ENCODE results near the gene NOL12. TPM values are rescaled to one million over a fixed set of nuclear protein-coding genes. Genes with fewer than 3 reads are reported as not detected.

The NOL12 gene
- total RNA-seq, 3 donors from 2014 or later = 24.5 to 29.4 (median 24.6) TPM

GRCh38 chr22:37726241-37726887 lies 40.2 kb downstream of the NOL12 start:
- TF ChIP-seq POLR2AphosphoS5 (IDR thresholded peaks at IDR 0.05) (no peak), POLR2A (IDR thresholded peaks at IDR 0.05) (no peak)
- H3K9me3 ChIP-seq = no peaks in the 10 kb centered on the region
- H3K27ac ChIP-seq = no peak overlapping the region
- no peaks in the 10 kb centered on the region for H3K36me3 ChIP-seq
- no peak overlapping the region for H3K4me3 ChIP-seq
- intact Hi-C loops (cut with DNase I; ENCODE audit: low total_unique reads) = no loop called here
- no peaks in the 10 kb centered on the region for H3K27me3 ChIP-seq
- H3K4me1 ChIP-seq = no peaks in the 10 kb centered on the region
- DNase-seq (ENCODE audit: low spot score in 2 of 2) = no peak

GRCh38 chr22:37728620-37729019 lies 42.5 kb downstream of the NOL12 start:
- DNase-seq (ENCODE audit: low spot score in 2 of 2) = no peak
- Histone ChIP-seq H3K27ac (peak overlapping the region in 1 of 2 donors; percentile 60), H3K36me3 (no peaks in the 10 kb centered on the region), H3K4me3 (no peak overlapping the region), H3K27me3 (no peaks in the 10 kb centered on the region), H3K9me3 (no peaks in the 10 kb centered on the region), H3K4me1 (no peaks in the 10 kb centered on the region)
- TF ChIP-seq POLR2AphosphoS5 (IDR thresholded peaks at IDR 0.05) (no peak), CTCF (IDR thresholded peaks at IDR 0.05) (no peak), POLR2A (IDR thresholded peaks at IDR 0.05) (no peak)
- intact Hi-C loops (cut with DNase I; ENCODE audit: low total_unique reads) = no loop called here

- H3K4me1 ChIP-seq = no peaks in the 10 kb centered on the region
- H3K9me3 ChIP-seq = no peaks in the 10 kb centered on the region
- no peak for DNase-seq (ENCODE audit: low spot score in 2 of 2)
- H3K27ac ChIP-seq = peak overlapping the region in 1 of 2 donors; percentile 30
- H3K27me3 ChIP-seq = no peaks in the 10 kb centered on the region
- no peak overlapping the region for H3K4me3 ChIP-seq
- TF ChIP-seq POLR2A (IDR thresholded peaks at IDR 0.05) (no peak), POLR2AphosphoS5 (IDR thresholded peaks at IDR 0.05) (no peak), CTCF (IDR thresholded peaks at IDR 0.05) (no peak)
- no peaks in the 10 kb centered on the region for H3K36me3 ChIP-seq
- intact Hi-C loops (cut with DNase I; ENCODE audit: low total_unique reads) = no loop called here
Measured at GRCh38 chr22:37731804-37732471, 45.8 kb downstream of the NOL12 start.

GRCh38 chr22:37732699-37733607 lies 46.8 kb downstream of the NOL12 start:
- Histone ChIP-seq H3K9me3 (no peaks in the 10 kb centered on the region), H3K27ac (no peak overlapping the region), H3K4me1 (no peaks in the 10 kb centered on the region), H3K27me3 (no peaks in the 10 kb centered on the region), H3K4me3 (no peak overlapping the region), H3K36me3 (no peaks in the 10 kb centered on the region)
- DNase-seq (ENCODE audit: low spot score in 2 of 2) = no peak
- TF ChIP-seq CTCF (IDR thresholded peaks at IDR 0.05) (no peak), POLR2A (IDR thresholded peaks at IDR 0.05) (no peak), POLR2AphosphoS5 (IDR thresholded peaks at IDR 0.05) (no peak)
- intact Hi-C loops (cut with DNase I; ENCODE audit: low total_unique reads) = no loop called here

GRCh38 chr22:37733625-37734401 lies 47.7 kb downstream of the NOL12 start:
- Histone ChIP-seq H3K27ac (no peak overlapping the region), H3K9me3 (no peaks in the 10 kb centered on the region), H3K4me3 (no peak overlapping the region), H3K36me3 (no peaks in the 10 kb centered on the region), H3K4me1 (no peaks in the 10 kb centered on the region), H3K27me3 (no peaks in the 10 kb centered on the region)
- intact Hi-C loops (cut with DNase I; ENCODE audit: low total_unique reads) = no loop called here
- TF ChIP-seq CTCF (IDR thresholded peaks at IDR 0.05) (no peak), POLR2A (IDR thresholded peaks at IDR 0.05) (no peak), POLR2AphosphoS5 (IDR thresholded peaks at IDR 0.05) (no peak)
- no peak for DNase-seq (ENCODE audit: low spot score in 2 of 2)
